GM10266 (cell line): ENCODE results near the gene ECHDC1.

Experiments
- DNase-seq: peaks from one replicate; pipeline ENCODE4 v3.0.0; 2012; ENCODE audit errors: extremely low spot score
- TF ChIP-seq, protein P1 (sequence below): IDR thresholded peaks from 2 replicates; pipeline ENCODE4 v1.5.1; 2012; ENCODE audit warnings: mild to moderate bottlenecking, low read depth; ENCODE audit not compliant: control insufficient read depth, insufficient read depth; ENCODE audit errors: missing control alignments

ECHDC1 gene

DNA sequence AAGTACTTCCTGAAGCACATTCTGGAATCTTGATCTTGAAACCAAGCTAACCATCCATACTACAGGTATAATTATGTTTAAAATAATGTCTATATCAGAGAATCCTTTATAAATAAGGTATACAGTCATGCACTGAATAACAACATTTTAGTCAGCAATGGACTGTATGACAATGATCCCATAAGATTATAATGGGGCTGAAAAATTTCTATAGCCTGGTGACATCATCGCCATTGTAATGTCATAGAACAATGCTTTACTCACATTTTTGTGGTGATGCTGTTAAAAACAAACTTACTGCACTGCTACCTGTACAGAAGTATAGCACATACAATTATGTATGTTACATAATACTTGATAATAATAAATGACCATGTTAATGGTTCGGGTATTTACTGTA lies 44.9 kb downstream of the ECHDC1 start:
- TF ChIP-seq, protein P1, sequence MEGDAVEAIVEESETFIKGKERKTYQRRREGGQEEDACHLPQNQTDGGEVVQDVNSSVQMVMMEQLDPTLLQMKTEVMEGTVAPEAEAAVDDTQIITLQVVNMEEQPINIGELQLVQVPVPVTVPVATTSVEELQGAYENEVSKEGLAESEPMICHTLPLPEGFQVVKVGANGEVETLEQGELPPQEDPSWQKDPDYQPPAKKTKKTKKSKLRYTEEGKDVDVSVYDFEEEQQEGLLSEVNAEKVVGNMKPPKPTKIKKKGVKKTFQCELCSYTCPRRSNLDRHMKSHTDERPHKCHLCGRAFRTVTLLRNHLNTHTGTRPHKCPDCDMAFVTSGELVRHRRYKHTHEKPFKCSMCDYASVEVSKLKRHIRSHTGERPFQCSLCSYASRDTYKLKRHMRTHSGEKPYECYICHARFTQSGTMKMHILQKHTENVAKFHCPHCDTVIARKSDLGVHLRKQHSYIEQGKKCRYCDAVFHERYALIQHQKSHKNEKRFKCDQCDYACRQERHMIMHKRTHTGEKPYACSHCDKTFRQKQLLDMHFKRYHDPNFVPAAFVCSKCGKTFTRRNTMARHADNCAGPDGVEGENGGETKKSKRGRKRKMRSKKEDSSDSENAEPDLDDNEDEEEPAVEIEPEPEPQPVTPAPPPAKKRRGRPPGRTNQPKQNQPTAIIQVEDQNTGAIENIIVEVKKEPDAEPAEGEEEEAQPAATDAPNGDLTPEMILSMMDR, result no peak
- no peak for DNase-seq

- TF ChIP-seq, protein P1, result no peak
- no peak for DNase-seq
Measured at GRCh38 chr6:127297502-127298070, 45.8 kb downstream of the ECHDC1 start.

DNA sequence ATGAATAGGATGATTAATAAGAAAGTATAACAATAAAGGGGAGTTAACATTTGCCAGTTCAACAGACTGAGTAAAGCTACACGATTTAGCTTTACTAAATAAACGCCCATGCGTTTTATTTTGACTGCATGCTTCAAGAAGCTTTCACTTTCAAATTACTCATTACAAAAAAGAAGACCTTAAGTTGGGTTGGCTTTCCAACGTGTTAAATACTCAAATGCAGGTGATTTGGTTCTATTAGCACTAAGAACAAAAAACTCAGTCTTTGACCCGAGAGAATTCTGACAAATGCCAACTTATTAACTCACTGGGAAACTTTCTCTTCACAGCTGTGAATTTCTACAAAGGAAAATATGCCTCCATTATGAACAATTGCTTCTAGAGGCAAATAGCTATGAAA lies 51.9 kb downstream of the ECHDC1 start:
- peak; percentile 23 for DNase-seq
- TF ChIP-seq, protein P1, result no peak

DNA sequence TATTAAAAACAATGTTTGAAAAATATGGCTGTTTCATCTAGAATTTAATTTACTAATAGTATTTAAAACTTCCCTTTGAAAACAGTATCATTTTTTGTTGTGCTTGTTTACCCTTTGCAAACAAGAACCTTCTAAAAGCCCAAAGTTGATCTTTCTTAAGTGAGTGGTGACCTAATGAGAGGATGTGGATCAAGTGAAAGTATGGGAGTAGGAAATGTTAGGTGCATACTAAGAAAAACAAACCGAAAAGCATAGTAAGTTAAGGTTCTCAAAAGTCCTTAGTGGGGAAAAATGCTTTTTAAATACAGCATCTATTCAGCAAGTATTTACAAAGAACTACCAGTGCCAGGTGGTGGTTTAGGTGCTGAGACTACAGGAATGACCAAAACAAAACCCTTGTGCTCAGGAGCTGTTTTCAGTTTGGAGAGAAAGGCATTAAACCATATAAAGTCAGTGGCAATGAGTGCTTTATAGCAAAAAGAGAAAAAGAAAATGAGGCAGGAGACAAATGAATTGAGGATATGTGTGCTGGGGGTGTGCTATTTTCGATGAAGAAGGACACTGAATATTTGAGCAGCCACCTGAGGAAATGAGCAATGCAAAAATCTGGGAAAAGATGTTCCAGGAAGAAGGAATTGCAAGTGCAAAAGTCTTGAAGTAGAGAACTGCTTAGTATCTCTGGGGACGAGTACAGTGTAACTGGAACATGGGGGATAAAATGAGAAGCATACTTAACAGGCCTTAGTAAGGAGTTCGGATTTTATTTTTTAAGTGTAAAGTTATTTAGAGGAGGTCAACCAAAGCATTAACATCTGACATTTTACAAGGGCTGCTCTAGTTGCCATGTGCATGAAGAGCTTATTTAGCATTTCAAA lies 52.8 kb downstream of the ECHDC1 start:
- no peak for DNase-seq
- TF ChIP-seq, protein P1, result no peak

- DNase-seq, result no peak
Measured at GRCh38 chr6:127289934-127290333, 53.5 kb downstream of the ECHDC1 start.

GRCh38 chr6:127288705-127289104 lies 54.7 kb downstream of the ECHDC1 start:
- DNase-seq, result no peak
- TF ChIP-seq, protein P1, result no peak

More at GRCh38 chr6:127289934-127290333, 53.5 kb downstream of the ECHDC1 start:
- TF ChIP-seq, protein P1, result no peak

GRCh38 chr6:127282184-127282583 lies 61.2 kb downstream of the ECHDC1 start:
- TF ChIP-seq, protein P1, result no peak
- DNase-seq, result no peak
